Effector memory CD8-positive, alpha-beta T cell (primary cell): ENCODE results near the gene MPZL3.

Experiments used
- ATAC-seq: fragments of 150-1000 bp; cut with Tn5 transposase; replicated peaks from 2 replicates; pipeline ENCODE4 v1.10.0; 2021; ENCODE audit warnings: mild to moderate bottlenecking, moderate library complexity
- DNase-seq, 3 experiments: peaks; one replicate each; pipeline ENCODE4 v3.0.0; 2021
- H3K27ac Mint-ChIP-seq, 2 donors: one replicate each; pipeline ENCODE4 v1.8.0; 2022; ENCODE audit warnings: mild to moderate bottlenecking in 2 of 2, mixed read lengths in 2 of 2, moderate library complexity in 2 of 2
- H3K27me3 Mint-ChIP-seq, 2 donors: one replicate each; pipeline ENCODE4 v1.8.0; 2022; ENCODE audit warnings: mixed read lengths in 2 of 2
- H3K36me3 Mint-ChIP-seq: one replicate; pipeline ENCODE4 v1.8.0; 2022; ENCODE audit warnings: mild to moderate bottlenecking, moderate library complexity, mixed read lengths; ENCODE audit not compliant: insufficient read depth
- H3K4me1 Mint-ChIP-seq, 2 donors: one replicate each; pipeline ENCODE4 v1.8.0; 2022; ENCODE audit warnings: low read depth in 2 of 2, mixed read lengths in 2 of 2
- H3K4me3 Mint-ChIP-seq, 2 donors: one replicate each; pipeline ENCODE4 v1.8.0; 2022; ENCODE audit warnings: mild to moderate bottlenecking in 2 of 2, mixed read lengths in 2 of 2, moderate library complexity in 2 of 2
- H3K9me3 Mint-ChIP-seq, 2 donors: one replicate each; pipeline ENCODE4 v1.8.0; 2022; ENCODE audit warnings: mixed read lengths in 2 of 2
- total RNA-seq, 9 experiments: gene quantifications; one replicate each; lab custom pipeline; 2026; lab: John Stamatoyannopoulos, UW

Gene MPZL3
- 67.9 to 325 (median 210) reads per million in 9 experiments for total RNA-seq

- ATAC-seq (peak; percentile 85), DNase-seq (peak; percentile 85 to 90 (median 87))
- peak within 1 kb of the TSS; percentile 99 to 100 for H3K27ac Mint-ChIP-seq
- peaks cover 34% of the 10 kb centered on the region for H3K36me3 Mint-ChIP-seq
- no peaks in the 10 kb centered on the region for H3K27me3 Mint-ChIP-seq
- no peaks in the 10 kb centered on the region for H3K9me3 Mint-ChIP-seq
- peak within 1 kb of the TSS; percentile 95 to 98 for H3K4me3 Mint-ChIP-seq
- H3K4me1 Mint-ChIP-seq = peaks cover 21 to 31% of the 10 kb centered on the region in 2 donors
These were observed at the start of gene MPZL3 for GRCh38 chr11:118251858-118252652. MPZL3 (minus strand) TSS chr11:118252365; CDS start chr11:118252294, 71 bp downstream.

- no peak overlapping the region for H3K4me3 Mint-ChIP-seq
- ATAC-seq (no peak), DNase-seq (no peak)
- H3K27me3 Mint-ChIP-seq = no peaks in the 10 kb centered on the region
- H3K27ac Mint-ChIP-seq = no peak overlapping the region
- H3K9me3 Mint-ChIP-seq = no peaks in the 10 kb centered on the region
- H3K36me3 Mint-ChIP-seq = peaks cover 18% of the 10 kb centered on the region
- H3K4me1 Mint-ChIP-seq = peaks cover 32 to 49% of the 10 kb centered on the region in 2 donors
These were observed 49.5 kb upstream of the MPZL3 start for GRCh38 chr11:118301600-118302195.

- Mint-ChIP-seq H3K27me3 (no peaks in the 10 kb centered on the region), H3K27ac (peak overlapping the region; percentile 13 to 65), H3K36me3 (no peaks in the 10 kb centered on the region), H3K4me3 (no peak overlapping the region), H3K9me3 (no peaks in the 10 kb centered on the region), H3K4me1 (peaks cover 12 to 18% of the 10 kb centered on the region in 2 donors)
- DNase-seq = peak; percentile 29 to 41 (median 37)
- peak; percentile 83 for ATAC-seq
These were observed 43.8 kb upstream of the MPZL3 start for GRCh38 chr11:118295815-118296454.

GRCh38 chr11:118295199-118295598 lies 43.0 kb upstream of the MPZL3 start:
- H3K27ac Mint-ChIP-seq = peak overlapping the region in 1 of 2 donors; percentile 65
- no peak overlapping the region for H3K4me3 Mint-ChIP-seq
- no peak for DNase-seq

GRCh38 chr11:118294053-118294452 lies 41.9 kb upstream of the MPZL3 start:
- H3K9me3 Mint-ChIP-seq = no peaks in the 10 kb centered on the region
- ATAC-seq = no peak

More at GRCh38 chr11:118295199-118295598, 43.0 kb upstream of the MPZL3 start:
- H3K4me1 Mint-ChIP-seq = peaks cover 15% of the 10 kb centered on the region in 2 donors
- ATAC-seq = no peak
- no peaks in the 10 kb centered on the region for H3K27me3 Mint-ChIP-seq
- no peaks in the 10 kb centered on the region for H3K9me3 Mint-ChIP-seq
- H3K36me3 Mint-ChIP-seq = no peaks in the 10 kb centered on the region

GRCh38 chr11:118291477-118292135 lies 39.4 kb upstream of the MPZL3 start:
- no peak for ATAC-seq

More at GRCh38 chr11:118294053-118294452, 41.9 kb upstream of the MPZL3 start:
- H3K27ac Mint-ChIP-seq = no peak overlapping the region
- H3K4me3 Mint-ChIP-seq = no peak overlapping the region
- no peaks in the 10 kb centered on the region for H3K27me3 Mint-ChIP-seq
- no peak for DNase-seq
- H3K4me1 Mint-ChIP-seq = peaks cover 12 to 18% of the 10 kb centered on the region in 2 donors
- H3K36me3 Mint-ChIP-seq = peaks cover 3% of the 10 kb centered on the region

GRCh38 chr11:118290923-118291322 lies 38.8 kb upstream of the MPZL3 start:
- Mint-ChIP-seq H3K27me3 (no peaks in the 10 kb centered on the region), H3K9me3 (no peaks in the 10 kb centered on the region), H3K4me1 (peaks cover 9 to 14% of the 10 kb centered on the region in 2 donors), H3K4me3 (no peak overlapping the region), H3K27ac (no peak overlapping the region), H3K36me3 (peaks cover 3% of the 10 kb centered on the region)
- DNase-seq (peak; percentile 25 to 40 (median 38)), ATAC-seq (peak; percentile 76)

More at GRCh38 chr11:118291477-118292135, 39.4 kb upstream of the MPZL3 start:
- H3K4me1 Mint-ChIP-seq = peaks cover 12 to 18% of the 10 kb centered on the region in 2 donors
- H3K9me3 Mint-ChIP-seq = no peaks in the 10 kb centered on the region
- H3K27me3 Mint-ChIP-seq = no peaks in the 10 kb centered on the region
- no peak overlapping the region for H3K27ac Mint-ChIP-seq
- DNase-seq = no peak
- peaks cover 3% of the 10 kb centered on the region for H3K36me3 Mint-ChIP-seq
- H3K4me3 Mint-ChIP-seq = no peak overlapping the region

- no peak overlapping the region for H3K27ac Mint-ChIP-seq
- peaks cover 5 to 8% of the 10 kb centered on the region in 2 donors for H3K4me1 Mint-ChIP-seq
- no peak overlapping the region for H3K4me3 Mint-ChIP-seq
- no peaks in the 10 kb centered on the region for H3K9me3 Mint-ChIP-seq
- peaks cover 3% of the 10 kb centered on the region for H3K36me3 Mint-ChIP-seq
- no peaks in the 10 kb centered on the region for H3K27me3 Mint-ChIP-seq
- no peak for DNase-seq
- ATAC-seq = no peak
These were observed 37.2 kb upstream of the MPZL3 start for GRCh38 chr11:118289401-118289800.

- Mint-ChIP-seq H3K4me1 (peaks cover 5 to 12% of the 10 kb centered on the region in 2 donors), H3K36me3 (peaks cover 3% of the 10 kb centered on the region), H3K9me3 (no peaks in the 10 kb centered on the region), H3K27ac (no peak overlapping the region), H3K4me3 (no peak overlapping the region), H3K27me3 (no peaks in the 10 kb centered on the region)
- ATAC-seq = no peak
- DNase-seq = no peak
These were observed 34.8 kb upstream of the MPZL3 start for GRCh38 chr11:118287006-118287405.

- H3K27me3 Mint-ChIP-seq = no peaks in the 10 kb centered on the region
- no peak for DNase-seq
- H3K4me3 Mint-ChIP-seq = no peak overlapping the region
- peaks cover 6 to 13% of the 10 kb centered on the region in 2 donors for H3K4me1 Mint-ChIP-seq
- H3K36me3 Mint-ChIP-seq = peaks cover 3% of the 10 kb centered on the region
- ATAC-seq = no peak
- H3K9me3 Mint-ChIP-seq = no peaks in the 10 kb centered on the region
- no peak overlapping the region for H3K27ac Mint-ChIP-seq
These were observed 34.4 kb upstream of the MPZL3 start for GRCh38 chr11:118286545-118286944.

GRCh38 chr11:118283756-118284350 lies 31.7 kb upstream of the MPZL3 start:
- H3K27ac Mint-ChIP-seq = peak overlapping the region in 1 of 2 donors; percentile 78
- H3K9me3 Mint-ChIP-seq = no peaks in the 10 kb centered on the region
- ATAC-seq (no peak), DNase-seq (no peak)
- no peaks in the 10 kb centered on the region for H3K27me3 Mint-ChIP-seq
- no peak overlapping the region for H3K4me3 Mint-ChIP-seq
- no peaks in the 10 kb centered on the region for H3K36me3 Mint-ChIP-seq
- H3K4me1 Mint-ChIP-seq = peaks cover 6 to 9% of the 10 kb centered on the region in 2 donors

- DNase-seq = no peak
- Mint-ChIP-seq H3K36me3 (no peaks in the 10 kb centered on the region), H3K4me1 (peaks cover 6 to 9% of the 10 kb centered on the region in 2 donors), H3K27ac (peak overlapping the region in 1 of 2 donors; percentile 78), H3K9me3 (no peaks in the 10 kb centered on the region), H3K27me3 (no peaks in the 10 kb centered on the region), H3K4me3 (no peak overlapping the region)
- ATAC-seq = no peak
These were observed 31.0 kb upstream of the MPZL3 start for GRCh38 chr11:118283037-118283636.
